ENCODE results near the gene BRPF3. TPM values are rescaled to one million over a fixed set of nuclear protein-coding genes. Genes with fewer than 3 reads are reported as not detected.

The BRPF3 gene
- total and polyA plus RNA-seq, 9 of the 15 experiments (the other 6 are each of a cell fraction or from before 2014, with no cell fraction given) = 2.2 to 19.3 (median 8.0) TPM

DNA sequence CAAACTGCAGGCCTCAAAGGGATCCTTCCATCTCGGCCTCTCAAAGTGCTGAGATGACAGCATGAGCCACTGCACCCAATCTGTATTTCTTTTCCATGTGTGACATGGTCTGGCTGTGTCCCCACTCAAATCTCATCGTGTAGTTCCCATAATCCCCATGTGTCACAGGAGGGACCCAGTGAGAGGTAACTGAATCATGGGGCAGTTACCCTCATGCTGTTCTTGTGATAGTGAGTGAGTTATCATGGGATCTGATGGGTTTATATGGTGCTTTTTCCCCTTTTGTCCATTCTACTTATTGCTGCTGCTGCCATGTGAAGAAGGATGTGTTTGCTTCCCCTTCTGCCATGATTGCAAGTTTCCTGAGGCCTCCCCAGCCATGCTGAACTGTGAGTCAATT lies 10.3 kb upstream of the BRPF3 start (continued):
- TF ChIP-seq, protein P1, sequence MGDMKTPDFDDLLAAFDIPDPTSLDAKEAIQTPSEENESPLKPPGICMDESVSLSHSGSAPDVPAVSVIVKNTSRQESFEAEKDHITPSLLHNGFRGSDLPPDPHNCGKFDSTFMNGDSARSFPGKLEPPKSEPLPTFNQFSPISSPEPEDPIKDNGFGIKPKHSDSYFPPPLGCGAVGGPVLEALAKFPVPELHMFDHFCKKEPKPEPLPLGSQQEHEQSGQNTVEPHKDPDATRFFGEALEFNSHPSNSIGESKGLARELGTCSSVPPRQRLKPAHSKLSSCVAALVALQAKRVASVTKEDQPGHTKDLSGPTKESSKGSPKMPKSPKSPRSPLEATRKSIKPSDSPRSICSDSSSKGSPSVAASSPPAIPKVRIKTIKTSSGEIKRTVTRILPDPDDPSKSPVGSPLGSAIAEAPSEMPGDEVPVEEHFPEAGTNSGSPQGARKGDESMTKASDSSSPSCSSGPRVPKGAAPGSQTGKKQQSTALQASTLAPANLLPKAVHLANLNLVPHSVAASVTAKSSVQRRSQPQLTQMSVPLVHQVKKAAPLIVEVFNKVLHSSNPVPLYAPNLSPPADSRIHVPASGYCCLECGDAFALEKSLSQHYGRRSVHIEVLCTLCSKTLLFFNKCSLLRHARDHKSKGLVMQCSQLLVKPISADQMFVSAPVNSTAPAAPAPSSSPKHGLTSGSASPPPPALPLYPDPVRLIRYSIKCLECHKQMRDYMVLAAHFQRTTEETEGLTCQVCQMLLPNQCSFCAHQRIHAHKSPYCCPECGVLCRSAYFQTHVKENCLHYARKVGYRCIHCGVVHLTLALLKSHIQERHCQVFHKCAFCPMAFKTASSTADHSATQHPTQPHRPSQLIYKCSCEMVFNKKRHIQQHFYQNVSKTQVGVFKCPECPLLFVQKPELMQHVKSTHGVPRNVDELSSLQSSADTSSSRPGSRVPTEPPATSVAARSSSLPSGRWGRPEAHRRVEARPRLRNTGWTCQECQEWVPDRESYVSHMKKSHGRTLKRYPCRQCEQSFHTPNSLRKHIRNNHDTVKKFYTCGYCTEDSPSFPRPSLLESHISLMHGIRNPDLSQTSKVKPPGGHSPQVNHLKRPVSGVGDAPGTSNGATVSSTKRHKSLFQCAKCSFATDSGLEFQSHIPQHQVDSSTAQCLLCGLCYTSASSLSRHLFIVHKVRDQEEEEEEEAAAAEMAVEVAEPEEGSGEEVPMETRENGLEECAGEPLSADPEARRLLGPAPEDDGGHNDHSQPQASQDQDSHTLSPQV (IDR thresholded peaks at IDR 0.05) = no peak
- TF ChIP-seq HSF4 (CRISPR knock-in tag; IDR thresholded peaks at IDR 0.05; ENCODE audit: borderline replicate concordance) (no peak), PML (IDR thresholded peaks at IDR 0.05; ENCODE audit: low read length) (no peak)

DNA sequence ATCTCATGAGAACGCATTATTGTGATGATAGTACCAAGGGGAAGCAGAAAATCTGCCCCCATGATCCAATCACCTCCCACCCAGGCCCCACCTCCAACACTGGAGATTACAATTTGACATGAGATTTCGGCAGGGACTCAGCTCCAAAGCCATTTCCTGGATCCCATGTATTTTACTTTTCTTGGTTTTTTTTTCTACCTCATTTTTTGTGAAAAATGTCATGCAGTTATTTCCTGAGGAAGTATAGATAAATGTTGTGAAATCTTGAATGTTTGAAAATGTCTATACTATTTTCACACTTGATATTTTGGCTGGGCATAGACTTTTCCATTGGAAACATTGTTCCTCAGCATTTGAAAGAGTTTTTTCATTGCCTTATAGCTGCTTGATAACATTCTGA lies 9.1 kb upstream of the BRPF3 start:
- no peak overlapping the region for H2AFZ ChIP-seq (ENCODE audit: low read depth, low read length)
- no peak overlapping the region for H3K4me2 ChIP-seq (ENCODE audit: insufficient read depth, low read length)
- in situ Hi-C loops (cut with MboI) = no loop called here
- WGBS (ENCODE audit: insufficient coverage, low coverage, missing lambda C conversion rate) = 47% methylated on average over 2 of the region's 2 CpGs
- intact Hi-C loops (cut with micrococcal nuclease) = no loop called here
- ChIA-PET POLR2A (interaction anchor here (0.8 kb wide), 3 partner anchors 8 to 93 kb away, joined by 3 to 4 read pairs (median 4); no protein-coding TSS in a partner anchor), CTCF (ENCODE audit: low intra/inter-chr PET ratio) (no interaction called here)
- no peak overlapping the region for H3K4me3 ChIP-seq
- no peaks in the 10 kb centered on the region for H3K4me1 ChIP-seq (replicated peaks in 1 of 2; ENCODE audit: control insufficient read depth in 2 of 2, insufficient read depth in 2 of 2, low read length in 2 of 2)
- no peak overlapping the region for H3K27ac ChIP-seq (ENCODE audit: extremely low read depth, low read depth, low read length)
- TF ChIP-seq ZNF253 (CRISPR knock-in tag; conservative IDR thresholded peaks at IDR 0.05) (no peak), CEBPG (CRISPR knock-in tag; IDR thresholded peaks at IDR 0.05) (no peak), CEBPG (tag; conservative IDR thresholded peaks at IDR 0.05 in 1 of 2, IDR thresholded peaks at IDR 0.05 in 1 of 2) (0 out of 4 replicates have a peak, but pooled peaks of 1 of the 2 experiments have one; percentile 10)
- H3K79me2 ChIP-seq (ENCODE audit: control insufficient read depth, insufficient read depth, low read length) = no peaks in the 10 kb centered on the region
- H3K9me3 ChIP-seq (replicated peaks; ENCODE audit: control insufficient read depth, insufficient read depth, low read depth, low read length) = no peaks in the 10 kb centered on the region
- H3K9me1 ChIP-seq (ENCODE audit: control insufficient read depth, insufficient read depth, low read length) = no peaks in the 10 kb centered on the region
- BruUV-seq (replicated peaks) = no TSS peak
- H4K20me1 ChIP-seq (replicated peaks; ENCODE audit: control insufficient read depth, insufficient read depth, low read length) = no peaks in the 10 kb centered on the region
- ATAC-seq = no peak
- no peaks in the 10 kb centered on the region for H3K27me3 ChIP-seq (ENCODE audit: control insufficient read depth in 2 of 2, insufficient read depth in 2 of 2, low read length in 2 of 2)
- FAIRE-seq = peak; percentile 49
- DNase-seq (ENCODE audit: extremely low read depth in 1 of 4, low spot score in 3 of 4) = no peak
- H3K9ac ChIP-seq (ENCODE audit: insufficient read depth in 1 of 2, low read depth in 2 of 2, low read length in 2 of 2) = no peak overlapping the region
- H3K36me3 ChIP-seq (ENCODE audit: control insufficient read depth, insufficient read depth, low read length) = no peaks in the 10 kb centered on the region
